IMR-90 (cell line): Measurements from ENCODE around the gene POU3F3. TPM values are rescaled to one million over a fixed set of nuclear protein-coding genes. Genes with fewer than 3 reads are reported as not detected.

Experiments
- ATAC-seq: fragments of 200-7000 bp; cut with Tn5 transposase; 2 replicates; pipeline ENCODE4 v1.9.1; 2020; ENCODE audit warnings: low read depth, mild to moderate bottlenecking, moderate library complexity
- BruUV-seq: library from RNA; stranded (reverse); fragments of 400-500 nt; replicated peaks from 2 replicates; lab custom pipeline; 2021; lab: Mats Ljungman, UMichigan
- CTCF ChIA-PET: fragments of 300-600 bp; formaldehyde crosslinking; extraction: SDS; loops from one replicate; lab custom pipeline; 2021; ENCODE audit warnings: antibody characterized with exemption; lab: Yijun Ruan, JAX
- POLR2A ChIA-PET: fragments of 300-600 bp; sonication (Branson Sonifier 250); formaldehyde crosslinking; loops from one replicate; lab custom pipeline; 2022; ENCODE audit warnings: antibody characterized with exemption; ENCODE audit not compliant: unreplicated experiment; lab: Charles Lee
- DNase-seq: peaks from one replicate; pipeline ENCODE4 v3.0.0; 2013
- H2AFZ ChIP-seq: replicated peaks from 2 replicates; pipeline ENCODE3; 2013; ENCODE audit warnings: low read length, mild to moderate bottlenecking; ENCODE audit not compliant: poor library complexity
- H2AK5ac ChIP-seq: 2 replicates; pipeline ENCODE4 v1.6.1; 2013; ENCODE audit warnings: low read depth, low read length, inconsistent platforms
- H2AK9ac ChIP-seq: replicated peaks from 2 replicates; pipeline ENCODE3; 2013; ENCODE audit warnings: mild to moderate bottlenecking, low read depth, low read length, moderate library complexity; ENCODE audit not compliant: poor library complexity
- H2BK120ac ChIP-seq: 2 replicates; pipeline ENCODE4 v1.6.1; 2013; ENCODE audit warnings: low read depth, low read length, inconsistent platforms
- H2BK15ac ChIP-seq: 3 replicates; pipeline ENCODE4 v1.6.1; 2013; ENCODE audit warnings: low read depth, low read length, inconsistent platforms
- H2BK20ac ChIP-seq: 2 replicates; pipeline ENCODE4 v1.6.1; 2013; ENCODE audit warnings: low read depth, mild to moderate bottlenecking, inconsistent platforms, low read length, moderate library complexity
- H2BK5ac ChIP-seq: 2 replicates; pipeline ENCODE4 v1.6.1; 2013; ENCODE audit warnings: mild to moderate bottlenecking, low read depth, low read length, inconsistent platforms; ENCODE audit not compliant: poor library complexity, severe bottlenecking
- H3K14ac ChIP-seq: replicated peaks from 2 replicates; pipeline ENCODE4 v1.6.1; 2013; ENCODE audit warnings: low read depth, low read length, inconsistent platforms
- H3K18ac ChIP-seq: 2 replicates; pipeline ENCODE4 v1.6.1; 2013; ENCODE audit warnings: low read depth, low read length, control low read depth
- H3K23ac ChIP-seq: 2 replicates; pipeline ENCODE4 v1.6.1; 2013; ENCODE audit warnings: low read depth, low read length, inconsistent platforms
- H3K27ac ChIP-seq: 2 replicates; pipeline ENCODE4 v1.5.1; 2013; ENCODE audit warnings: mild to moderate bottlenecking, control low read depth, low read length; ENCODE audit not compliant: insufficient read depth
- H3K27me3 ChIP-seq: 2 replicates; pipeline ENCODE4 v1.6.1; 2013; ENCODE audit warnings: low read length; ENCODE audit not compliant: control insufficient read depth, insufficient read depth
- H3K36me3 ChIP-seq: 2 replicates; pipeline ENCODE4 v1.6.1; 2013; ENCODE audit warnings: low read length, mixed read lengths; ENCODE audit not compliant: control insufficient read depth, insufficient read depth
- H3K4ac ChIP-seq: 2 replicates; pipeline ENCODE4 v1.6.1; 2013; ENCODE audit warnings: low read depth, low read length, inconsistent platforms
- H3K4me1 ChIP-seq: 2 replicates; pipeline ENCODE4 v1.6.1; 2013; ENCODE audit warnings: low read length, mixed read lengths; ENCODE audit not compliant: control insufficient read depth, insufficient read depth
- H3K4me2 ChIP-seq: 2 replicates; pipeline ENCODE4 v1.6.1; 2013; ENCODE audit warnings: low read depth, mild to moderate bottlenecking, control low read depth, low read length, moderate library complexity
- H3K4me3 ChIP-seq: 2 replicates; pipeline ENCODE4 v1.5.1; 2013; ENCODE audit warnings: low read depth, mild to moderate bottlenecking, control low read depth, low read length, moderate library complexity; ENCODE audit not compliant: insufficient read depth
- H3K56ac ChIP-seq: 2 replicates; pipeline ENCODE4 v1.6.1; 2013; ENCODE audit warnings: low read length, inconsistent platforms; ENCODE audit not compliant: insufficient read depth; ENCODE audit errors: extremely low read depth
- H3K79me1 ChIP-seq, 2 experiments: 2 replicates each; pipeline ENCODE4 v1.6.1; 2013; ENCODE audit warnings: low read length in 2 of 2, inconsistent platforms in 1 of 2, low read depth in 1 of 2
- H3K9ac ChIP-seq: 2 replicates; pipeline ENCODE4 v1.6.1; 2013; ENCODE audit warnings: low read depth, low read length, control low read depth
- H3K9me1 ChIP-seq: 2 replicates; pipeline ENCODE4 v1.6.1; 2013; ENCODE audit warnings: low read length, inconsistent platforms; ENCODE audit not compliant: insufficient read depth
- H3K9me3 ChIP-seq: 2 replicates; pipeline ENCODE4 v1.6.1; 2013; ENCODE audit warnings: low read length; ENCODE audit not compliant: control insufficient read depth, insufficient read depth
- H4K20me1 ChIP-seq: 2 replicates; pipeline ENCODE4 v1.6.1; 2013; ENCODE audit warnings: low read length, inconsistent platforms; ENCODE audit not compliant: insufficient read depth
- H4K5ac ChIP-seq: 2 replicates; pipeline ENCODE4 v1.6.1; 2013; ENCODE audit warnings: mild to moderate bottlenecking, low read depth, low read length, control low read depth
- H4K8ac ChIP-seq, 2 experiments: 2 replicates each; pipeline ENCODE4 v1.6.1; 2013; ENCODE audit warnings: low read depth in 2 of 2, low read length in 2 of 2, control low read depth in 1 of 2, inconsistent platforms in 1 of 2
- H4K91ac ChIP-seq: 2 replicates; pipeline ENCODE4 v1.6.1; 2013; ENCODE audit warnings: low read depth, low read length, inconsistent platforms; ENCODE audit not compliant: insufficient read depth
- BHLHE40 ChIP-seq: fragments of 150-350 bp; IDR thresholded peaks from 2 replicates; pipeline ENCODE4 v1.6.1; 2016; ENCODE audit warnings: mild to moderate bottlenecking, low read depth, low read length
- MXI1 ChIP-seq: IDR thresholded peaks from 2 replicates; pipeline ENCODE4 v1.6.1; 2012; ENCODE audit warnings: low read depth, mild to moderate bottlenecking, low read length, moderate library complexity, borderline replicate concordance
- RCOR1 ChIP-seq: IDR thresholded peaks from 2 replicates; pipeline ENCODE4 v1.6.1; 2012; ENCODE audit warnings: mild to moderate bottlenecking, low read length, improper control_type of control experiment; ENCODE audit not compliant: insufficient replicate concordance
- RFX5 ChIP-seq: IDR thresholded peaks from 2 replicates; pipeline ENCODE4 v1.8.0; 2012; ENCODE audit warnings: low read depth, mild to moderate bottlenecking, low read length, moderate library complexity
- WGBS, 2 experiments: methylation state at CpG; one replicate each; pipeline versions ENCODE4 v1.1.5 to v1.1.7; 2013; ENCODE audit warnings: missing lambda C conversion rate in 2 of 2; ENCODE audit not compliant: insufficient read length in 1 of 2; ENCODE audit errors: extremely low coverage in 2 of 2; 5-methylcytosine and 5-hydroxymethylcytosine counted together
- dilution Hi-C: fragments of 300-500 bp; cut with HindIII; formaldehyde crosslinking; loops from one replicate; pipeline ENCODE4 v1.14.3; 2018; ENCODE audit warnings: low sequenced_read_pairs; ENCODE audit not compliant: unreplicated experiment
- in situ Hi-C: fragments of 300-500 bp; cut with MboI; formaldehyde crosslinking; loops from 3 replicates; pipeline ENCODE4 v1.14.3; 2019; ENCODE audit warnings: low sequenced_read_pairs, inconsistent platforms, mixed read lengths
- intact Hi-C: fragments of 100-400 bp; cut with micrococcal nuclease; formaldehyde crosslinking; loops from 2 replicates; pipeline ENCODE4 v1.10.0; 2022
- polyA plus RNA-seq, 3 experiments: library from polyadenylated mRNA; depleted of rRNA; stranded (reverse); fragments of >200 nt; gene quantifications; 2 replicates each; pipeline ENCODE4 v1.2.3, GENCODE V29; 2012; ENCODE audit warnings: low replicate concordance in 1 of 3
- total RNA-seq: library from RNA; depleted of rRNA; stranded (reverse); fragments of >200 nt; gene quantifications from 2 replicates; pipeline ENCODE4 v1.2.3, GENCODE V29; 2012

POU3F3 gene
- total and polyA plus RNA-seq, 2 of the 4 experiments (the other 2 are of a cell fraction) = not detected

DNA sequence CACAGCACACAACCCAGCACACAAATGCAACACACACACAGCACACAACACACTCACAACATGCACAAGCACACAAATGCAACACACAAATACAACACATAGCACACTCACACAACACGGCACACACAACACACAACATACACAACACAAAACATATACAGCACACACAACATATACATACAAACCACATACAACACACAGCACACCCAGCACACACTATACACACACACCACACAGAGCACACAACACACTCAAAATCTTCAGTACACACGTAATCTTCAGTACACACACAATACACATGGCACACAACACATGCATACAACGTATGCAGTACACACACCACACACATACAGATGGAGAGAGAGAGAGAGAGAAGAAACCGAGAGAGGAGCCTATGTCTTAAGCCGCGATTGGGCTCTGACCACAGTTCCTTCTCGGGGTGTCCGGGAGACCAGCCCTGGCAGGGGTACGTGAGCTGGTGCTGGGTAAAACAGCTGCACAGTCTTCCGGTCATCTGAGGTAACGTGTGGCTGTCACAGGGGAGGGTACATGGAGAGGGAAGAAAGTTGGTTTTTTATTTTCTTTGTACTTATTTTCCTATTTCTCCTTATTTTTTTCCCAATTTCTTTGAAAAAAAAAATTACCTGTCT is 25.1 kb downstream of the POU3F3 start:
- Histone ChIP-seq H3K4me1 (no peaks in the 10 kb centered on the region), H3K4ac (no peak overlapping the region), H3K79me1 (no peaks in the 10 kb centered on the region), H3K9me3 (no peaks in the 10 kb centered on the region), H3K23ac (no peak overlapping the region), H3K27ac (no peak overlapping the region), H4K91ac (no peak overlapping the region), H2AK9ac (no peak overlapping the region), H2BK5ac (peak overlapping the region; percentile 63), H3K36me3 (no peaks in the 10 kb centered on the region), H2BK20ac (no peak overlapping the region), H3K9me1 (no peaks in the 10 kb centered on the region), H4K5ac (no peak overlapping the region), H3K4me2 (no peak overlapping the region), H2AFZ (no peak overlapping the region), H2BK15ac (no peak overlapping the region), H2BK120ac (no peak overlapping the region), H3K14ac (no peak overlapping the region), H4K8ac (no peak overlapping the region), H2AK5ac (no peak overlapping the region), H3K27me3 (peaks cover 3% of the 10 kb centered on the region), H3K9ac (no peak overlapping the region), H3K18ac (no peak overlapping the region), H3K4me3 (no peak overlapping the region), H4K20me1 (no peaks in the 10 kb centered on the region), H3K56ac (no peak overlapping the region)
- intact Hi-C loops (no loop called here), in situ Hi-C loops (loop anchor here (25.0 kb wide), 1 partner anchor 1717 kb away; no protein-coding TSS in a partner anchor), dilution Hi-C loops (no loop called here)
- DNase-seq (no peak), ATAC-seq (no peak)
- no TSS peak for BruUV-seq
- ChIA-PET POLR2A (no interaction called here), CTCF (no interaction called here)
- WGBS, 2 experiments = no CpG with 5 or more reads among the region's 11 CpGs
- TF ChIP-seq BHLHE40 = no peak
- no peak for TF ChIP-seq MXI1
- TF ChIP-seq RFX5 = no peak
- no peak for TF ChIP-seq RCOR1
